ENCODE data around the gene APOL4. TPM values are rescaled to one million over a fixed set of nuclear protein-coding genes. Genes with fewer than 3 reads are reported as not detected.
"Not testable (repeated sequence)": the region's sequence is repeated elsewhere in the genome, so short reads cannot be mapped to it uniquely, and the experiment has no call there.

Gene APOL4, protein sequence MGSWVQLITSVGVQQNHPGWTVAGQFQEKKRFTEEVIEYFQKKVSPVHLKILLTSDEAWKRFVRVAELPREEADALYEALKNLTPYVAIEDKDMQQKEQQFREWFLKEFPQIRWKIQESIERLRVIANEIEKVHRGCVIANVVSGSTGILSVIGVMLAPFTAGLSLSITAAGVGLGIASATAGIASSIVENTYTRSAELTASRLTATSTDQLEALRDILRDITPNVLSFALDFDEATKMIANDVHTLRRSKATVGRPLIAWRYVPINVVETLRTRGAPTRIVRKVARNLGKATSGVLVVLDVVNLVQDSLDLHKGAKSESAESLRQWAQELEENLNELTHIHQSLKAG
- total RNA-seq, result 0.60 TPM

DNA sequence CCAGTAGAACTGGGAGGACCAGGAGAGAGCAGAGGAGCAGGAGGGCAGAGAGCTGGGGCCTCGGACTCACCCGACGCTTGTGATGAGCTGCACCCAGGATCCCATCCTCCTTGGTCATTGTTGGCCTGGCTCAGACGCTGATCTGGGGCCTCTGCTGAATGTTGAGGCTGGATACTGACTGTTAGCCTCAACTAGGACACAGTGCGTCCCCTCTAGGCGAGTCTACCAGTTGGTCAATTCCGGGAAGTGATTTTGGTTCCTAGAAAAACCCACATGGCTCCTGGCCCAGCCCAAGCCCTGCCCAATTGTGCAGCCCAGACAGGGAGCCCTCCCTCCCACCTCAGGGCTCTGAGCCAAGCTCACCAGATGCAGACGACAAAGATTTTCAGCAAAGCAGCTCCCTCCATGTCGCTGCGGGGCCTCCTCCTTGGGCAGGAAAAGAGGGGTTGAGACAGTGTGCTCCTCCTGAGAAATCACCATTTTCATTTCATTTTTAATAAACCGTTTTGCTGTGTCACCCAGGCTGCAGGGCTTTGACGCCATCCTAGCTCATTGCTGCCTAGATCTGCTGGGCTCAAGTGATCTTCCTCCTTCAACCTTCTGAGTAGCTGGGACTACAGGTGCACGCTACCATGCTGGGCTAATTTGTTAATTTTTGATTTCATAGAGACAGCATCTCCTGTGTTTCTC is at the start of gene APOL4:
Gene APOL4 (minus strand): TSS at position 180 of the 690 bp plus-strand sequence. CDS start 75 bp downstream, at position 105.
- DNase-seq (ENCODE audit: low spot score) (no peak), ATAC-seq (peak; percentile 5)

- ATAC-seq, result not testable (repeated sequence)
Observed at GRCh38 chr22:36250292-36250960, 48.8 kb upstream of the APOL4 start.

GRCh38 chr22:36249160-36249559 is 47.6 kb upstream of the APOL4 start:
- no peak for ATAC-seq
- no peak for DNase-seq (ENCODE audit: low spot score)

More at GRCh38 chr22:36250292-36250960, 48.8 kb upstream of the APOL4 start:
- not testable (repeated sequence) for DNase-seq (ENCODE audit: low spot score)

DNA sequence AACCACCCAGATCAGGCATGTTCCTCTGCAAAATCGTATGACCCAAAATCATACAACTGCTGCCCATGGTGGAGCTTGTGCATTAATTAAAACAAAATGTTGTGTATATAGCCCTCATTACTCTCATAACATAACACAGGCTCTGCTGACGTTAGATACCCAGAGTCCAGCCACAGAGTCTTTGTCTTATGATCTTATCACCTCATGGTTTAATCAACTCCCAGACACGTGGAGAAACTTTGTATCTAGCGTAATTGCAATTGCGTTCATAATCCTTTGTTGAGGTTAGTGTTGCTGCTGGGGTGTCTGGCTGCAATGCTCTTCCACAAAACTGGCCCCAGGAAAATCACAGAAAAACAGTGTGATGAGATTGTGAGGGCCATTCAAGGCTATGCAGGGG is 46.3 kb upstream of the APOL4 start:
- ATAC-seq (no peak), DNase-seq (ENCODE audit: low spot score) (no peak)

DNA sequence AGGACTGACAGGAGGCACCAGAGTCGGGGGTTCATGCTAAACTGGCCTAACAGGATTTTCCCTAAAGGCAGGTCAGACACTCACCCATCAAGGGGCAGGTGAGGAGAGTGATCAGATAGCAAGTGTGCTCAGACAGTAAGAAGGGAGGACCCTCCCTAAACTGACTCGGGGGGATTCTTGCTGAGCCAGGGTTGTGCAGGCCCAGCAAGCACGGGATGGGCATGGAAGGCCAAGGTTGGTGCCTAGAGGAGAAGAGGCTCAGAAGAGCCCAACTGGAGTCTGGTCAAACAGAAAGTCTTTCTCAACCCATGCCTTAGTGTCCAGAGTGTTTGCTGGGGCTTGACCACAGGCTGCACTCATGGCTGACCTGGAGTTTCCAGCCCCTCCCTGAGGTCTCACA is 45.1 kb upstream of the APOL4 start:
- ATAC-seq (no peak), DNase-seq (ENCODE audit: low spot score) (peak; percentile 28)

- ATAC-seq (peak; percentile 91), DNase-seq (ENCODE audit: low spot score) (peak; percentile 63)
Observed at GRCh38 chr22:36245805-36246356, 44.3 kb upstream of the APOL4 start.

GRCh38 chr22:36244522-36245391 is 43.1 kb upstream of the APOL4 start:
- no peak for ATAC-seq
- DNase-seq (ENCODE audit: low spot score), result peak; percentile 44

DNA sequence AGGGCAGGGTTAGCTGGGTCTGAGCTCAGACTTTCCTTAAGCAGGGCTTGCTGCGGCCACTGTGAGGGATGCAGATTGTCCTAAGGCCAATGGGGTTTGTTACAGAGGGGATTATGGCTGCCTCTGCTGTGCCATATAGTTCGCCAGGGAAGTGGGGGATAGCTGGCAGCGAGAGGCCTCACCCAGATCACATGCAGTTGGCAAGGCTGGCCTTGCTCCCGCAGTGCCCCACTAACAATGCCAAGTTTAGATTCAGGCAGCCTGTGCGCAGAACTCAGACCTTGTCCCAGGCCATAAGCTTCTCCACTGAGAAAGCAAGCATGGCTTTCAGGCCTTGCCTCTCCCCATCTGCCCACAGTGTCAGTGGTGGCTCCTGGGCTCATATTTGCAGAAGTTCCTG is 42.4 kb upstream of the APOL4 start:
- DNase-seq (ENCODE audit: low spot score) (peak; percentile 41), ATAC-seq (no peak)

GRCh38 chr22:36239401-36240171 is 38.0 kb upstream of the APOL4 start, which contains the start of gene APOL2:
Gene APOL2 (minus strand): TSS chr22:36239527. CDS start chr22:36233162, 6,365 bp downstream.
- DNase-seq (ENCODE audit: low spot score) (peak; percentile 88), ATAC-seq (peak; percentile 92)

DNA sequence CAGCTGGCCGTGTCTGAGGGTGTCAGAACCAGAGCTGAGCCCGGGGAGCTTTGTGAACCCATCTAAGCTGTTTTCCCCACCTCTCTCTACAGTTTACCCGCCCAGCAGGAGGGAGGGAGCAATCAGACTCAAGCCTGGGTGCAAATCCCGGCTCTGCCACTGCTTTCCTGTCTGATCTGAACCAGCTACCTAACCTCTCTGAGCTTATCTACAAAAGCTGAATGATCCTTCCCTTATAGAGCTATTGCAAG is 37.5 kb upstream of the APOL4 start:
- ATAC-seq (peak; percentile 19), DNase-seq (ENCODE audit: low spot score) (no peak)

GRCh38 chr22:36238373-36239149 is 37.0 kb upstream of the APOL4 start:
- ATAC-seq (peak; percentile 49), DNase-seq (ENCODE audit: low spot score) (no peak)

GRCh38 chr22:36237462-36238372 is 36.1 kb upstream of the APOL4 start:
- peak; percentile 76 for DNase-seq (ENCODE audit: low spot score)
- peak; percentile 72 for ATAC-seq

GRCh38 chr22:36236388-36237319 is 35.0 kb upstream of the APOL4 start:
- no peak for DNase-seq (ENCODE audit: low spot score)

DNA sequence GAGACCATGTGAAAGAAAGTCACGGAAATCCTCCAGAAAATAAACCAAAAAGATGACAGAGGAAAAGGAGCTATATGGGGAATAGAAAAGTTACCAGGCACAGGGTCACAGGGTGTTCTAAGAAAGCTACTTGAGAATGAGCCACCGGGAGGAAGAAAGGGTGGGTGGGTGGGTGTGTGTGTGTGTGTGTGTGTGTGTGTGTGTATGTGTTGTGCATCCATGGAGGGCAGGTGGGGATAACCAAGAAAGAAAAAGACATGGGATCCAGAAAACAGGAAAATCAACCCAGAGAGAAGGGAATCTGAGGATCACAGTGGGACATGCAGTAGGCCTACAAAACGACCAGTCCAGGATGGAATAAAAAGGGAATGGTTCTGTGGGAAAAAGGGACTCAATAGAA is 34.0 kb upstream of the APOL4 start:
- DNase-seq (ENCODE audit: low spot score) (no peak), ATAC-seq (no peak)

More at GRCh38 chr22:36236388-36237319, 35.0 kb upstream of the APOL4 start:
- ATAC-seq, result no peak

- no peak for DNase-seq (ENCODE audit: low spot score)
- ATAC-seq, result no peak
Observed at GRCh38 chr22:36234919-36235318, 33.3 kb upstream of the APOL4 start.

DNA sequence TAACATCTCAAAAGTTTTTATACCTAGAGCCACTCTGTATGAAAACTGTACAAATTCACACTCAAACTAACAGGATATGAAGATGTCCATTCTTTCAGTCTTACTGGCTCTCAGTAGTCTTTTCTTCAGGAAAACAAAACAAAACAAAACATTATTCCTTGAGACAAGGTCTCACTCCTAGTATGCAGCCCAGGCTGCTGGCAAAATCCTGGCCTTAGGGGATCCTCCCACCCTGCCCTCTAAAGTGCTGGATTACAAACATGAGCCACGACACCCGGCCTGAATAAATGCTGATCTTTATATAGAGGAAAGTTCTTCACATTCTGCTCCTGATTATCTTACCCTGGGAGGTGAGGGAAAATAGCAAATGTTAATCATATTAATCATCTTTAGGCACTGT is 32.6 kb upstream of the APOL4 start:
- ATAC-seq, result no peak
- no peak for DNase-seq (ENCODE audit: low spot score)

DNA sequence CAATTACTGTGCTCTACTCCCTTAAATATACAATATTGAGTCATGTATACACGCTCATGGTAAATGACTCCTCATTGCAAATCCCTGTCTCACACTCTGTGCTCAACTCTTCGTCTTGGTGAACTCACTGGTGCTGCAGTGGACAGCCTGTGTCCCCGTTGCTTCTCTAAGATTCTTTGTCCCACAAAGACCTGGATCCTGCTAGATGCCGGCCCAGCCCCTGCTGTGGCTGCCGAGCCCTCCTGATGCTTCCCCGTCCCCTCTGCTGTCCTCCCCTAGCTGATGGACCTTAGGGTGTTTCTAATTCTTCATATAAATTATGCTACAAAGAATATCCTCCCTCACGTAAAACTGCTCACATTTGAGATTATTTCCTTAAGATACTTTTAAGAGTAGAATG is 32.2 kb upstream of the APOL4 start:
- DNase-seq (ENCODE audit: low spot score) (no peak), ATAC-seq (no peak)

All from left lobe of liver (tissue), 2 donors.